IMR-90 (cell line): ENCODE measurements around the gene ARPC5L.

Experiments
- CEBPB ChIP-seq: IDR thresholded peaks from 2 replicates; pipeline ENCODE4 v1.6.1; 2012; ENCODE audit warnings: low read depth, low read length, improper control_type of control experiment
- POLR2A ChIP-seq: IDR thresholded peaks from 2 replicates; pipeline ENCODE4 v1.6.1; 2012; ENCODE audit warnings: mild to moderate bottlenecking, low read depth, low read length
- RAD21 ChIP-seq: IDR thresholded peaks from 2 replicates; pipeline ENCODE4 v1.6.1; 2012; ENCODE audit warnings: low read length, improper control_type of control experiment
- TF ChIP-seq, protein P1 (sequence below): conservative IDR thresholded peaks from 2 replicates; pipeline ENCODE4 v1.5.1; 2012; ENCODE audit warnings: mild to moderate bottlenecking, low read depth, low read length, improper control_type of control experiment

DNA sequence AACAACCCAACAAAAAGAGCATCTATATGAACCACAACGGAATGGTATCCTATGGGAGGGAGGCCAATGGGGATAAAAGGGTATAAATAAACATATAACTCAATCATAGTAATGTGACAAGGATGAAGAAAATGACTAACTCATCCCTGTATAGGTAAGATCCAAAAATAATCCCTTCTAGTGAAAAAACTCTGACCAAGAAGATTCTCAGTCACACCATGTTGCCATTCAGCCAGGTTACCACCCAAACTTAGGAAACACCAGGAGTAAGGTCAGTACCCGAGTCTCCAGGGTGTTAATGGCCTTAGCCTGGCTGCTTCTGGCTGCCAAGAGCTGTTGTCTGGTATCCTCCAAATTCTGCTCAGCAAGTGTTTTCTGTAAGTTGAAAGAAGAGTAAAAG lies 46.2 kb downstream of the ARPC5L start:
- TF ChIP-seq POLR2A (no peak), CEBPB (no peak), RAD21 (no peak)
- TF ChIP-seq, protein P1, sequence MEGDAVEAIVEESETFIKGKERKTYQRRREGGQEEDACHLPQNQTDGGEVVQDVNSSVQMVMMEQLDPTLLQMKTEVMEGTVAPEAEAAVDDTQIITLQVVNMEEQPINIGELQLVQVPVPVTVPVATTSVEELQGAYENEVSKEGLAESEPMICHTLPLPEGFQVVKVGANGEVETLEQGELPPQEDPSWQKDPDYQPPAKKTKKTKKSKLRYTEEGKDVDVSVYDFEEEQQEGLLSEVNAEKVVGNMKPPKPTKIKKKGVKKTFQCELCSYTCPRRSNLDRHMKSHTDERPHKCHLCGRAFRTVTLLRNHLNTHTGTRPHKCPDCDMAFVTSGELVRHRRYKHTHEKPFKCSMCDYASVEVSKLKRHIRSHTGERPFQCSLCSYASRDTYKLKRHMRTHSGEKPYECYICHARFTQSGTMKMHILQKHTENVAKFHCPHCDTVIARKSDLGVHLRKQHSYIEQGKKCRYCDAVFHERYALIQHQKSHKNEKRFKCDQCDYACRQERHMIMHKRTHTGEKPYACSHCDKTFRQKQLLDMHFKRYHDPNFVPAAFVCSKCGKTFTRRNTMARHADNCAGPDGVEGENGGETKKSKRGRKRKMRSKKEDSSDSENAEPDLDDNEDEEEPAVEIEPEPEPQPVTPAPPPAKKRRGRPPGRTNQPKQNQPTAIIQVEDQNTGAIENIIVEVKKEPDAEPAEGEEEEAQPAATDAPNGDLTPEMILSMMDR = no peak
